HEK293 (cell line): ENCODE measurements around the gene PIP5KL1.

ENCODE experiments used
- CTCF ChIA-PET: fragments of 350-600 bp; formaldehyde crosslinking; extraction: SDS; loops from one replicate; lab custom pipeline; 2021; ENCODE audit warnings: antibody characterized with exemption; lab: Yijun Ruan, JAX
- POLR2A ChIA-PET: fragments of 300-600 bp; formaldehyde crosslinking; extraction: SDS; loops from one replicate; lab custom pipeline; 2020; ENCODE audit warnings: antibody characterized with exemption, inconsistent platforms; lab: Yijun Ruan, JAX
- H3K27ac ChIP-seq: fragments of 200-500 bp; sonication (Bioruptor generic); 2 replicates; pipeline ENCODE4 v1.5.1; 2014; ENCODE audit warnings: low read depth, low read length, control low read depth, inconsistent platforms; ENCODE audit errors: extremely low read depth
- H3K36me3 ChIP-seq, 2 experiments: fragments of 200-500 bp in 1 of 2; sonication (Bioruptor generic) in 1 of 2; 1 replicate in 1 of 2; 2 replicates in 1 of 2; pipeline ENCODE4 v1.5.1; 2014 to 2017; ENCODE audit warnings: inconsistent platforms in 2 of 2, low read length in 2 of 2; ENCODE audit not compliant: control insufficient read depth in 2 of 2, insufficient read depth in 1 of 2
- H3K4me1 ChIP-seq: fragments of 200-500 bp; sonication (Bioruptor generic); 2 replicates; pipeline ENCODE4 v1.5.1; 2014; ENCODE audit warnings: mild to moderate bottlenecking, low read length, inconsistent platforms; ENCODE audit not compliant: control insufficient read depth, insufficient read depth
- H3K4me3 ChIP-seq: 2 replicates; pipeline ENCODE4 v1.5.1; 2011; ENCODE audit warnings: low read depth, mild to moderate bottlenecking, control low read depth, low read length, moderate library complexity
- H3K9me3 ChIP-seq: fragments of 200-500 bp; sonication (Bioruptor generic); 2 replicates; pipeline ENCODE4 v1.5.1; 2014; ENCODE audit warnings: low read depth, low read length, inconsistent platforms; ENCODE audit not compliant: control insufficient read depth, insufficient read depth
- KLF10 ChIP-seq: fragments of 450-650 bp; IDR thresholded peaks from 2 replicates; pipeline ENCODE4 v1.5.1; 2018; ENCODE audit warnings: missing biosample characterization, mild to moderate bottlenecking, missing genetic modification characterization
- SP2 ChIP-seq: fragments of 450-650 bp; formaldehyde crosslinking; IDR thresholded peaks from 2 replicates; pipeline ENCODE4 v1.5.1; 2016; ENCODE audit warnings: missing biosample characterization, missing genetic modification characterization
- TRIM28 ChIP-seq: IDR thresholded peaks from 2 replicates; pipeline ENCODE4 v1.6.1; 2011; ENCODE audit warnings: low read length, control low read depth, borderline replicate concordance
- ZBTB48 ChIP-seq: fragments of 450-650 bp; formaldehyde crosslinking; IDR thresholded peaks from 2 replicates; pipeline ENCODE4 v1.5.1; 2016; ENCODE audit warnings: missing biosample characterization, missing genetic modification characterization
- ZBTB7A ChIP-seq: fragments of 450-650 bp; formaldehyde crosslinking; IDR thresholded peaks from 2 replicates; pipeline ENCODE4 v1.5.1; 2016; ENCODE audit warnings: low read depth, missing biosample characterization, missing genetic modification characterization
- ZNF660 ChIP-seq: fragments of 450-650 bp; IDR thresholded peaks from 2 replicates; pipeline ENCODE4 v1.5.1; 2018; ENCODE audit warnings: missing biosample characterization, mild to moderate bottlenecking, missing genetic modification characterization
- TF ChIP-seq, protein P1 (sequence below): fragments of 450-650 bp; formaldehyde crosslinking; IDR thresholded peaks from 2 replicates; pipeline ENCODE4 v1.5.1; 2016; ENCODE audit warnings: missing biosample characterization, missing genetic modification characterization
- TF ChIP-seq, protein P2 (sequence below): sonication (generic); formaldehyde crosslinking; IDR thresholded peaks from 2 replicates; pipeline ENCODE4 v1.8.1; 2022; ENCODE audit warnings: mild to moderate bottlenecking, moderate library complexity, missing genetic modification reagents
- TF ChIP-seq, protein P3 (sequence below): fragments of 450-650 bp; formaldehyde crosslinking; IDR thresholded peaks from 2 replicates; pipeline ENCODE4 v1.5.1; 2017; ENCODE audit warnings: missing biosample characterization, missing genetic modification characterization
- TF ChIP-seq, protein P4 (sequence below): fragments of 450-650 bp; formaldehyde crosslinking; IDR thresholded peaks from 2 replicates; pipeline ENCODE4 v1.5.1; 2016; ENCODE audit warnings: missing biosample characterization, missing genetic modification characterization
- TF ChIP-seq, protein P5 (sequence below): fragments of 450-650 bp; formaldehyde crosslinking; IDR thresholded peaks from 2 replicates; pipeline ENCODE4 v1.5.1; 2016; ENCODE audit warnings: missing biosample characterization, missing genetic modification characterization
- TF ChIP-seq, protein P6 (sequence below): fragments of 450-650 bp; formaldehyde crosslinking; IDR thresholded peaks from 2 replicates; pipeline ENCODE4 v1.5.1; 2016; ENCODE audit warnings: missing biosample characterization, missing genetic modification characterization

PIP5KL1 gene

DNA sequence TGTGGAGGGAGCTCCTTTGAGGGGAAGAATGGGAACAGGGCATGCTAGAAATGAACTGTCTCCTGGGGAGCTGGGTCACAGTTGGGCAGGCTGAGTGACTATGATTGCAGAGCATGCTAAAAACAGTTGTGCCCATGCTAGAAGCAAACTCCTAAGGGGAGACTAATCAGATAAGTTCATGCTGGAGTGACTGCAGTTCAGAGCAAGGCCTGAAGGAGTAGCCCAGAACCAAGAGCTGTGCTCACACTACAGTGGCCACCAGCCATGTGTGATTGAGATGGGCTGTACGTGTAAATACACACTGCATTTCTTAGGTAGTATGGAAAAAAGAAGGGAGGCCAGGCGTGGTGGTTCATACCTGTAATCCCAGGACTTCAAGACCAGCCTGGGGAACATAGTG is 42.8 kb downstream of the PIP5KL1 start (continued):
- TF ChIP-seq, protein P1, sequence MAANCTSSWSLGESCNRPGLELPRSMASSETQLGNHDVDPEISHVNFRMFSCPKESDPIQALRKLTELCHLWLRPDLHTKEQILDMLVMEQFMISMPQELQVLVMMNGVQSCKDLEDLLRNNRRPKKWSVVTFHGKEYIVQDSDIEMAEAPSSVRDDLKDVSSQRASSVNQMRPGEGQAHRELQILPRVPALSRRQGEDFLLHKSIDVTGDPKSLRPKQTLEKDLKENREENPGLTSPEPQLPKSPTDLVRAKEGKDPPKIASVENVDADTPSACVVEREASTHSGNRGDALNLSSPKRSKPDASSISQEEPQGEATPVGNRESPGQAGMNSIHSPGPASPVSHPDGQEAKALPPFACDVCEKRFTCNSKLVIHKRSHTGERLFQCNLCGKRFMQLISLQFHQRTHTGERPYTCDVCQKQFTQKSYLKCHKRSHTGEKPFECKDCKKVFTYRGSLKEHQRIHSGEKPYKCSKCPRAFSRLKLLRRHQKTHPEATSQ = no peak
- TF ChIP-seq ZBTB48 (tag by site-specific recombination) = no peak
- no peak for TF ChIP-seq TRIM28
- TF ChIP-seq, protein P2, sequence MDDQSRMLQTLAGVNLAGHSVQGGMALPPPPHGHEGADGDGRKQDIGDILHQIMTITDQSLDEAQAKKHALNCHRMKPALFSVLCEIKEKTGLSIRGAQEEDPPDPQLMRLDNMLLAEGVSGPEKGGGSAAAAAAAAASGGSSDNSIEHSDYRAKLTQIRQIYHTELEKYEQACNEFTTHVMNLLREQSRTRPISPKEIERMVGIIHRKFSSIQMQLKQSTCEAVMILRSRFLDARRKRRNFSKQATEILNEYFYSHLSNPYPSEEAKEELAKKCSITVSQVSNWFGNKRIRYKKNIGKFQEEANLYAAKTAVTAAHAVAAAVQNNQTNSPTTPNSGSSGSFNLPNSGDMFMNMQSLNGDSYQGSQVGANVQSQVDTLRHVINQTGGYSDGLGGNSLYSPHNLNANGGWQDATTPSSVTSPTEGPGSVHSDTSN (CRISPR knock-in tag) = no peak
- TF ChIP-seq, protein P3, sequence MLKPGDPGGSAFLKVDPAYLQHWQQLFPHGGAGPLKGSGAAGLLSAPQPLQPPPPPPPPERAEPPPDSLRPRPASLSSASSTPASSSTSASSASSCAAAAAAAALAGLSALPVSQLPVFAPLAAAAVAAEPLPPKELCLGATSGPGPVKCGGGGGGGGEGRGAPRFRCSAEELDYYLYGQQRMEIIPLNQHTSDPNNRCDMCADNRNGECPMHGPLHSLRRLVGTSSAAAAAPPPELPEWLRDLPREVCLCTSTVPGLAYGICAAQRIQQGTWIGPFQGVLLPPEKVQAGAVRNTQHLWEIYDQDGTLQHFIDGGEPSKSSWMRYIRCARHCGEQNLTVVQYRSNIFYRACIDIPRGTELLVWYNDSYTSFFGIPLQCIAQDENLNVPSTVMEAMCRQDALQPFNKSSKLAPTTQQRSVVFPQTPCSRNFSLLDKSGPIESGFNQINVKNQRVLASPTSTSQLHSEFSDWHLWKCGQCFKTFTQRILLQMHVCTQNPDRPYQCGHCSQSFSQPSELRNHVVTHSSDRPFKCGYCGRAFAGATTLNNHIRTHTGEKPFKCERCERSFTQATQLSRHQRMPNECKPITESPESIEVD = no peak
- no peak for TF ChIP-seq ZBTB7A (tag by site-specific recombination)

DNA sequence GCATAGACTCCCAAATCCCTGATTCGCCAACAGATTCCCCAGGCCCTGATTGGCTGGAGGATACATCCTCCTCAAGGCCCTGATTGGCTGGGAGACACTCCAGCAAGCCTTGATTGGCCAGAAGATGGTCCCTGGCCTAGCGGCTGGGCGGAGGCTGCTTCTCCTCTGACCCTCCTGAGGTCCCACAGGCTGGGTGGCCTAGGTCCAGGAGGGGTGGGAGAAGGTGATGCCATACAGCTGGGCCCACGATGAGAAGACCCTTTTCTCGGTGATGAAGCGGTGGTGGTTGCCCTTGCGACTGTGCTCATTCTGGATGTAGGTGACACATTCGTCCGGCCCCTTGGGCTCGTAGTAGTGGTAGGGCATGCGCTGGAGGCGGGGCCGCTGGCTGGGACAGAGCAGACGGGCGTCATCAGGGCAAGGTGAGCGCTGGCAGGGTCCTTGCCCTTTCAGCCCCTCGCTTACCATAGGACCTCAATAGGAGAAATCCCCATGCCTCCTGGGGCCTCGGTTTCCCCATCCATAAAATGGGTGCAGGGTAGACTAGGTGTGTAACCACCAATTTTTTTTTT is 44.1 kb downstream of the PIP5KL1 start:
- CTCF ChIA-PET = no interaction called here
- H3K27ac ChIP-seq = no peak overlapping the region
- no peaks in the 10 kb centered on the region for H3K9me3 ChIP-seq
- no peaks in the 10 kb centered on the region for H3K4me1 ChIP-seq
- POLR2A ChIA-PET = interaction anchor here (1.7 kb wide), 1 partner anchor 11 kb away, joined by 6 read pairs; no protein-coding TSS in a partner anchor
- TF ChIP-seq KLF10 (tag by site-specific recombination) (no peak), SP2 (peak; percentile 76), ZNF660 (tag by site-specific recombination) (no peak)
- TF ChIP-seq, protein P4, sequence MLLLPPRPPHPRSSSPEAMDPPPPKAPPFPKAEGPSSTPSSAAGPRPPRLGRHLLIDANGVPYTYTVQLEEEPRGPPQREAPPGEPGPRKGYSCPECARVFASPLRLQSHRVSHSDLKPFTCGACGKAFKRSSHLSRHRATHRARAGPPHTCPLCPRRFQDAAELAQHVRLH (tag by site-specific recombination) = peak; percentile 69; the same call in 1 of the 2 replicates
- TF ChIP-seq, protein P5, sequence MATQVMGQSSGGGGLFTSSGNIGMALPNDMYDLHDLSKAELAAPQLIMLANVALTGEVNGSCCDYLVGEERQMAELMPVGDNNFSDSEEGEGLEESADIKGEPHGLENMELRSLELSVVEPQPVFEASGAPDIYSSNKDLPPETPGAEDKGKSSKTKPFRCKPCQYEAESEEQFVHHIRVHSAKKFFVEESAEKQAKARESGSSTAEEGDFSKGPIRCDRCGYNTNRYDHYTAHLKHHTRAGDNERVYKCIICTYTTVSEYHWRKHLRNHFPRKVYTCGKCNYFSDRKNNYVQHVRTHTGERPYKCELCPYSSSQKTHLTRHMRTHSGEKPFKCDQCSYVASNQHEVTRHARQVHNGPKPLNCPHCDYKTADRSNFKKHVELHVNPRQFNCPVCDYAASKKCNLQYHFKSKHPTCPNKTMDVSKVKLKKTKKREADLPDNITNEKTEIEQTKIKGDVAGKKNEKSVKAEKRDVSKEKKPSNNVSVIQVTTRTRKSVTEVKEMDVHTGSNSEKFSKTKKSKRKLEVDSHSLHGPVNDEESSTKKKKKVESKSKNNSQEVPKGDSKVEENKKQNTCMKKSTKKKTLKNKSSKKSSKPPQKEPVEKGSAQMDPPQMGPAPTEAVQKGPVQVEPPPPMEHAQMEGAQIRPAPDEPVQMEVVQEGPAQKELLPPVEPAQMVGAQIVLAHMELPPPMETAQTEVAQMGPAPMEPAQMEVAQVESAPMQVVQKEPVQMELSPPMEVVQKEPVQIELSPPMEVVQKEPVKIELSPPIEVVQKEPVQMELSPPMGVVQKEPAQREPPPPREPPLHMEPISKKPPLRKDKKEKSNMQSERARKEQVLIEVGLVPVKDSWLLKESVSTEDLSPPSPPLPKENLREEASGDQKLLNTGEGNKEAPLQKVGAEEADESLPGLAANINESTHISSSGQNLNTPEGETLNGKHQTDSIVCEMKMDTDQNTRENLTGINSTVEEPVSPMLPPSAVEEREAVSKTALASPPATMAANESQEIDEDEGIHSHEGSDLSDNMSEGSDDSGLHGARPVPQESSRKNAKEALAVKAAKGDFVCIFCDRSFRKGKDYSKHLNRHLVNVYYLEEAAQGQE (tag by site-specific recombination) = no peak
- TF ChIP-seq, protein P6, sequence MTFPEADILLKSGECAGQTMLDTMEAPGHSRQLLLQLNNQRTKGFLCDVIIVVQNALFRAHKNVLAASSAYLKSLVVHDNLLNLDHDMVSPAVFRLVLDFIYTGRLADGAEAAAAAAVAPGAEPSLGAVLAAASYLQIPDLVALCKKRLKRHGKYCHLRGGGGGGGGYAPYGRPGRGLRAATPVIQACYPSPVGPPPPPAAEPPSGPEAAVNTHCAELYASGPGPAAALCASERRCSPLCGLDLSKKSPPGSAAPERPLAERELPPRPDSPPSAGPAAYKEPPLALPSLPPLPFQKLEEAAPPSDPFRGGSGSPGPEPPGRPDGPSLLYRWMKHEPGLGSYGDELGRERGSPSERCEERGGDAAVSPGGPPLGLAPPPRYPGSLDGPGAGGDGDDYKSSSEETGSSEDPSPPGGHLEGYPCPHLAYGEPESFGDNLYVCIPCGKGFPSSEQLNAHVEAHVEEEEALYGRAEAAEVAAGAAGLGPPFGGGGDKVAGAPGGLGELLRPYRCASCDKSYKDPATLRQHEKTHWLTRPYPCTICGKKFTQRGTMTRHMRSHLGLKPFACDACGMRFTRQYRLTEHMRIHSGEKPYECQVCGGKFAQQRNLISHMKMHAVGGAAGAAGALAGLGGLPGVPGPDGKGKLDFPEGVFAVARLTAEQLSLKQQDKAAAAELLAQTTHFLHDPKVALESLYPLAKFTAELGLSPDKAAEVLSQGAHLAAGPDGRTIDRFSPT (tag by site-specific recombination) = no peak
- H3K4me3 ChIP-seq = no peak overlapping the region
- H3K36me3 ChIP-seq = peaks cover 7 to 42% of the 10 kb centered on the region in 2 experiments
